Mucosa of descending colon (tissue), 3 donors: ENCODE data around the gene HNRNPAB. TPM values are rescaled to one million over a fixed set of nuclear protein-coding genes. Genes with fewer than 3 reads are reported as not detected.
A peak's percentile ranks its signal among the peaks of the same experiment; 100 is the strongest.

Experiments used
- ATAC-seq: fragments of 200-7000 bp; cut with Tn5 transposase; one replicate; pipeline ENCODE4 v1.9.1; 2020; ENCODE audit warnings: mild to moderate bottlenecking, moderate library complexity
- DNase-seq, 3 donors: peaks; one replicate each; pipeline ENCODE4 v3.0.0-alpha.2; 2020
- H3K36me3 ChIP-seq: fragments of 200-600 bp; one replicate; pipeline ENCODE4 v1.8.0; 2021; ENCODE audit warnings: low read depth, mild to moderate bottlenecking
- H3K4me1 ChIP-seq: fragments of 200-600 bp; one replicate; pipeline ENCODE4 v1.8.0; 2021; ENCODE audit warnings: low read depth, mild to moderate bottlenecking
- H3K4me3 ChIP-seq: fragments of 200-600 bp; one replicate; pipeline ENCODE4 v1.8.0; 2021; ENCODE audit warnings: mild to moderate bottlenecking
- H3K9me3 ChIP-seq: fragments of 200-600 bp; one replicate; pipeline ENCODE4 v1.8.0; 2021; ENCODE audit warnings: mild to moderate bottlenecking
- CTCF ChIP-seq: fragments of 200-600 bp; IDR thresholded peaks from one replicate; pipeline ENCODE4 v1.8.0; 2022; ENCODE audit warnings: antibody characterized with exemption, mild to moderate bottlenecking
- intact Hi-C, 2 donors: fragments of 100-400 bp; cut with DNase I in 1 of 2; cut with micrococcal nuclease in 1 of 2; formaldehyde crosslinking; loops; one replicate each; pipeline versions ENCODE4 v1.11.0 to v1.11.1; 2022; cut with DNase I, micrococcal nuclease
- total RNA-seq, 3 donors: library from RNA; stranded (reverse); fragmentation: NEBNext Ultra II Directional in 2 of 3; extraction: Animal tissue kit (Norgen Biotek cat#: 25700) in 2 of 3; gene quantifications; one replicate each; pipeline versions ENCODE4 v1.2.1 to v1.2.4, GENCODE V29; 2021 to 2023
- donor health status: DM: no; HTN: no; CAD: no; lungs with moderate emphysema.
- donor health status: DM: no; HTN: no; CAD: no.
- donor health status: DM: no; HTN: yes; CAD: no.

HNRNPAB gene
- total RNA-seq, 3 donors from 2014 or later = 209 to 327 (median 244) TPM

DNA sequence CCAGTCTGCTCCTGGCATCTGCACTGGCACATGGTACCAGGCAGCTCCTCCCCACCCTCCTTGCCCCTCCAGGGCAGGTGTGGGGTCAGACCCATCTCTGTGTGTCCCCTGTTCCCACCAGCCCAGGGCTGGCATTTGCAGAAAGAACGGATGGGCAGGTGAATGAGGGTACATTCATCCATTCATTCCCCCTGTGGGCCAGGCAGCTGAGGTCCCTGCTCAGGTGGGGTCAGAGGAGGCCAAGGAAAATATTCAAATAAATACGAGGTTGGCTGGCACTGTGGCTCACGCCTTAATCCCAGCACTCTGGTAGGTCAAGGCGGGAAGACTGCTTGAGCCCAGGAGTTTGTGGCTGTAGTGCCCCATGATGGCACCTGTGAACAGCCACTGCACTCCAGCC, 53.3 kb downstream of the HNRNPAB start:
- Histone ChIP-seq H3K4me3 (no peak overlapping the region), H3K36me3 (no peaks in the 10 kb centered on the region), H3K9me3 (no peaks in the 10 kb centered on the region), H3K4me1 (no peaks in the 10 kb centered on the region)
- intact Hi-C loops = no loop called here
- DNase-seq (no peak), ATAC-seq (no peak)
- TF ChIP-seq CTCF = no peak

DNA sequence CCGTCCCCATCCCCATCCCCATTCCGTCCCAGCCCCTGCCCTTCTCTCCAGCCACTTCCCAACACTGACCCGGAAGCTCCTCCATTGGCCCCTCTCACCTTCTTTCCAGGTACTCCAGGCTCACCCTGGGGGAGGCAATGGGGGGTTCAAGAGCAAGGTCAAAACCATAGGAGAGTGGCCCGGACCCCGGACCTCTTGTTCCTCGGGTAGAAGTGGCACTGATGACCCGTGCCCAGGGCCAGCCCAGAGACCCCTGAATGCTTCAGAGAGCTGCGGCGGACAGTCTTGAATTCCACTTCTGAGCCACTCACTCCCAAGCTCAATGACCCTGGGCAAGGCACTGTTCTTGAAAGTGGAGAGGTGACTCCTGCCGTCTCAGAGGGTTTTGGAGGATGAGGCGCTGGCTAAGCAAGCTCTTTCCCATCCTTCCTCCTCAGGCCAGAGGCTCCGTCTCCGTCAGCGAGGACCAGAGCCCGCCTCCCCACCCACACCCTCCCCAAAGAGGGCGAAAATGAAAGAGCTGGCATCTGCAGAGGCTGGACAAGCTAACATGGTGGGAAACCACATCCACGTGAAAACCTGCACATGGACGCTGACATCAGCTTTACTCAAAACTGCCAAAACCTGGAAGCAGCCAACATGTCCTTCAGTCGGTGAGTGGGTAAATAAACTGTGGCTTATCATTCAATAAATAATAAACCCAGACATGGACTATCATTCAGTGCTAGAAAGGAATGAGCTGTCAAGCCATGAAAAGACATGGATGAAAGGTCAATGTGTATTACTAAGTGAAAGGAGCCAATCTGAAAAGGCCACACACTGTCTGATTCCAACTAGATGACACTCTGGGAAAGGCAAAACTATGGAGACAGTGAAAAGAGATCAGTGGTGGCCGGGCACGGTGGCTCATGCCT, 55.5 kb downstream of the HNRNPAB start:
- no peak overlapping the region for H3K4me3 ChIP-seq
- H3K9me3 ChIP-seq = no peaks in the 10 kb centered on the region
- TF ChIP-seq CTCF = no peak
- DNase-seq (peak in 1 of 3 donors; percentile 32), ATAC-seq (no peak)
- intact Hi-C loops = no loop called here
- H3K36me3 ChIP-seq = no peaks in the 10 kb centered on the region
- no peaks in the 10 kb centered on the region for H3K4me1 ChIP-seq

Other genes with a start within 250 kb of the HNRNPAB start
- gene PROP1, start 208.3 kb upstream of the HNRNPAB start, total RNA-seq = not detected
- 1 to 10 TPM in 2 of 3 donors, under 1 TPM in 1; 0.82 to 4.0 (median 1.7) TPM for gene N4BP3, start 91.0 kb upstream of the HNRNPAB start, total RNA-seq
- gene RMND5B, start 73.5 kb upstream of the HNRNPAB start, total RNA-seq = 10 to 100 TPM; 34.9 to 54.2 (median 40.8) TPM
- 10 to 100 TPM; 64.8 to 90.2 (median 68.5) TPM for gene NHP2, start 50.6 kb upstream of the HNRNPAB start, total RNA-seq
- gene GMCL2, start 17.2 kb upstream of the HNRNPAB start, total RNA-seq = not detected
- gene PHYKPL, start 28.3 kb downstream of the HNRNPAB start, total RNA-seq = 100 to 1,000 TPM; 179 to 331 (median 194) TPM